Measurements from ENCODE around the gene LCN2.
A peak's percentile ranks its signal among the peaks of the same experiment; 100 is the strongest.

DNA sequence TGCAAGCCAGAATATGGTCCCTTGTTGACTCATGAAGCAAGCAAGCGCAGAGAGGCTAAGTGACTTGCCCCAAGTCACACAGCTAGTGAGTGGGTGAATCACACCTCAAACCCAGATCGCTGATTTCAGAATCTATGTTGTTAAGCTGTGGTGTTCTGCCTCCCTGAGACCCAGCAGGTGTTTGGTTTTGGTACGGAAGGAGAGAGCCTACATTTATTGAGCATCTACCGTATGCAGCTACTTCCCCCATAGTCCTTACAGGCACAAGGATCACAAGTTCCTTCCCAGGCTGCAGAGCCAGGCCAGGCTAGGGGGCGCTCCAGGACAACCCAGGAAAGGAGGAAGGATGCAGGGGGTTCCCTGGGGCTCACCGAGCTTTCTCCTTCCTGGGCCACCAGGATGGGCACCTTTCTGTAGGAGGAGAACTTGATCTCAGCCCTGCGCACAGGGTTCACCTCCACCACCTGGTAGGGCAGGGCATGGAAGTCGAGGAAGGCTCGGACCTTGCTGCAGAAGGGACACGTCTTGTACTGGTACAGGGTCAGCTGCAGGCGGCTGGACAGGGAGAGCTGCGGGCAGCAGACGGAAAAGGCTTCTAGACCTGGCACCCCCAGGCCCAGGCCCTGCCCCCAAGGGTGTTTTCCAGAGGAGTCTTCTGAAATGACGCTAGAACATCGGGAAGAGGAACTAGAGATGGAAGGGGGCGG, 24.2 kb upstream of the LCN2 start:
- TF ChIP-seq CTCF (IDR thresholded peaks at IDR 0.05) (peak in 3 of 4 experiments; percentile 18 to 41 (median 34)), POLR2A (IDR thresholded peaks at IDR 0.05) (no peak)
